ENCODE measurements around the gene SMIM43. TPM values are rescaled to one million over a fixed set of nuclear protein-coding genes. Genes with fewer than 3 reads are reported as not detected.

SMIM43 gene
- total RNA-seq, 1 experiment from 2014 or later, result 0.33 TPM

DNA sequence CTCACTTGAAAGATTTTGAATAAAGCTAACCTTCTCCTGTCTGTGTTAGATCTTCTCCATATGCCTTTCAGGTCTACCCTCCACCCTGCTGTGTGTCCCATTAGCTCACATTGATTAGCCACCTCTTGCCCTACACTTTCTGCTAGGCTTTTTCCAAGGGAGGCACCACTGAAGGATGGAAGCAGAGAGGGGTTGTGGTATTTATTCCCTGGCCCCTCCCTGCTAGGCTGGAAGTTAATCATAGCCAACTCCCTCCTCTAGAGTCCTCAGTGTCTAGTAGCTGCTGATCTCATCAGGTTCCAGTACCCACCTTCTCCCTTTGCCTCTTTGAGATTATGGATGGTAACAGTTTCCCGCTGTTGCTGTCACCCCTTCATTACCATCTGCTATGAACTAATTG, 8.9 kb upstream of the SMIM43 start:
- no peak overlapping the region for H3K4me3 Mint-ChIP-seq
- H3K27me3 Mint-ChIP-seq (ENCODE audit: low read depth), result peaks cover 35% of the 10 kb centered on the region
- peaks cover 9% of the 10 kb centered on the region for H3K4me1 Mint-ChIP-seq
- ATAC-seq (peak; percentile 55), DNase-seq (ENCODE audit: low spot score) (no peak)
- H3K9me3 Mint-ChIP-seq, result no peaks in the 10 kb centered on the region
- CTCF ChIA-PET, result no interaction called here
- POLR2A ChIA-PET, result no interaction called here
- TF ChIP-seq GABPB1 (CRISPR knock-in tag; IDR thresholded peaks at IDR 0.05), result no peak
- TF ChIP-seq, protein P1, sequence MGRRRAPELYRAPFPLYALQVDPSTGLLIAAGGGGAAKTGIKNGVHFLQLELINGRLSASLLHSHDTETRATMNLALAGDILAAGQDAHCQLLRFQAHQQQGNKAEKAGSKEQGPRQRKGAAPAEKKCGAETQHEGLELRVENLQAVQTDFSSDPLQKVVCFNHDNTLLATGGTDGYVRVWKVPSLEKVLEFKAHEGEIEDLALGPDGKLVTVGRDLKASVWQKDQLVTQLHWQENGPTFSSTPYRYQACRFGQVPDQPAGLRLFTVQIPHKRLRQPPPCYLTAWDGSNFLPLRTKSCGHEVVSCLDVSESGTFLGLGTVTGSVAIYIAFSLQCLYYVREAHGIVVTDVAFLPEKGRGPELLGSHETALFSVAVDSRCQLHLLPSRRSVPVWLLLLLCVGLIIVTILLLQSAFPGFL (CRISPR knock-in tag; IDR thresholded peaks at IDR 0.05; ENCODE audit: borderline replicate concordance), result no peak
- TF ChIP-seq ESRRA (CRISPR knock-in tag; IDR thresholded peaks at IDR 0.05; ENCODE audit: borderline replicate concordance), result no peak
- TF ChIP-seq SMAD4 (CRISPR knock-in tag; IDR thresholded peaks at IDR 0.05), result no peak
- no peak for TF ChIP-seq RORB (CRISPR knock-in tag; IDR thresholded peaks at IDR 0.05)
- no peak for TF ChIP-seq FOXJ3 (CRISPR knock-in tag; IDR thresholded peaks at IDR 0.05; ENCODE audit: borderline replicate concordance)
- TF ChIP-seq, protein P2, sequence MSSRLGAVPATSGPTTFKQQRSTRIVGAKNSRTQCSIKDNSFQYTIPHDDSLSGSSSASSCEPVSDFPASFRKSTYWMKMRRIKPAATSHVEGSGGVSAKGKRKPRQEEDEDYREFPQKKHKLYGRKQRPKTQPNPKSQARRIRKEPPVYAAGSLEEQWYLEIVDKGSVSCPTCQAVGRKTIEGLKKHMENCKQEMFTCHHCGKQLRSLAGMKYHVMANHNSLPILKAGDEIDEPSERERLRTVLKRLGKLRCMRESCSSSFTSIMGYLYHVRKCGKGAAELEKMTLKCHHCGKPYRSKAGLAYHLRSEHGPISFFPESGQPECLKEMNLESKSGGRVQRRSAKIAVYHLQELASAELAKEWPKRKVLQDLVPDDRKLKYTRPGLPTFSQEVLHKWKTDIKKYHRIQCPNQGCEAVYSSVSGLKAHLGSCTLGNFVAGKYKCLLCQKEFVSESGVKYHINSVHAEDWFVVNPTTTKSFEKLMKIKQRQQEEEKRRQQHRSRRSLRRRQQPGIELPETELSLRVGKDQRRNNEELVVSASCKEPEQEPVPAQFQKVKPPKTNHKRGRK (CRISPR knock-in tag; IDR thresholded peaks at IDR 0.05; ENCODE audit: borderline replicate concordance), result no peak
- no peak for TF ChIP-seq ZNF232 (CRISPR knock-in tag; IDR thresholded peaks at IDR 0.05)
- no peaks in the 10 kb centered on the region for H3K36me3 Mint-ChIP-seq
- no peak overlapping the region for H3K27ac Mint-ChIP-seq

DNA sequence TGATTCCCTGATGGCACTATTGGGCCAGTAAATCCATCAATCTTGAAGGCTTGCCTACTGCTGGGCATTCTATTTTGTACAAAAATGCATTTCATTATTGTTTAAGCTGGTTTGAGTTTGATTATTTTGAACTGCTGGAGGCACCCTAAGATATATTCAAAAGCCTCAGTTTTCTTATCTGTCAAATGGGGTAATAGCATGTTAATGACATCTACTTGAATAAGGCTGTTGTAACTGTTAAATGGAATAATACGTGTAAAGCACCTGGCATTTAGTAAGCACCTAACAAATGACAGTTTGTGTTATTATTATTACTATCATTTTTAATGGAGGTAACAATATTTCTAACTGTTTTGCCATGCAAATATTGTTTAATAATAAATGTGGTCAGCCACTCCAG, 6.9 kb upstream of the SMIM43 start:
- no peaks in the 10 kb centered on the region for H3K36me3 Mint-ChIP-seq
- no peak for ATAC-seq
- DNase-seq (ENCODE audit: low spot score), result no peak
- POLR2A ChIA-PET, result no interaction called here
- H3K27ac Mint-ChIP-seq, result no peak overlapping the region
- no peaks in the 10 kb centered on the region for H3K9me3 Mint-ChIP-seq
- CTCF ChIA-PET, result no interaction called here
- peaks cover 9% of the 10 kb centered on the region for H3K4me1 Mint-ChIP-seq
- peaks cover 56% of the 10 kb centered on the region for H3K27me3 Mint-ChIP-seq (ENCODE audit: low read depth)
- no peak overlapping the region for H3K4me3 Mint-ChIP-seq
- TF ChIP-seq, protein P3, sequence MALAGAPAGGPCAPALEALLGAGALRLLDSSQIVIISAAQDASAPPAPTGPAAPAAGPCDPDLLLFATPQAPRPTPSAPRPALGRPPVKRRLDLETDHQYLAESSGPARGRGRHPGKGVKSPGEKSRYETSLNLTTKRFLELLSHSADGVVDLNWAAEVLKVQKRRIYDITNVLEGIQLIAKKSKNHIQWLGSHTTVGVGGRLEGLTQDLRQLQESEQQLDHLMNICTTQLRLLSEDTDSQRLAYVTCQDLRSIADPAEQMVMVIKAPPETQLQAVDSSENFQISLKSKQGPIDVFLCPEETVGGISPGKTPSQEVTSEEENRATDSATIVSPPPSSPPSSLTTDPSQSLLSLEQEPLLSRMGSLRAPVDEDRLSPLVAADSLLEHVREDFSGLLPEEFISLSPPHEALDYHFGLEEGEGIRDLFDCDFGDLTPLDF (CRISPR knock-in tag; IDR thresholded peaks at IDR 0.05), result no peak
- no peak for TF ChIP-seq GABPB1 (CRISPR knock-in tag; IDR thresholded peaks at IDR 0.05)
- TF ChIP-seq, protein P4, sequence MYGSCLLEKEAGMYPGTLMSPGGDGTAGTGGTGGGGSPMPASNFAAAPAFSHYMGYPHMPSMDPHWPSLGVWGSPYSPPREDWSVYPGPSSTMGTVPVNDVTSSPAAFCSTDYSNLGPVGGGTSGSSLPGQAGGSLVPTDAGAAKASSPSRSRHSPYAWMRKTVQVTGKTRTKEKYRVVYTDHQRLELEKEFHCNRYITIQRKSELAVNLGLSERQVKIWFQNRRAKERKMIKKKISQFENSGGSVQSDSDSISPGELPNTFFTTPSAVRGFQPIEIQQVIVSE (CRISPR knock-in tag; IDR thresholded peaks at IDR 0.05; ENCODE audit: borderline replicate concordance), result no peak
- TF ChIP-seq, protein P5, sequence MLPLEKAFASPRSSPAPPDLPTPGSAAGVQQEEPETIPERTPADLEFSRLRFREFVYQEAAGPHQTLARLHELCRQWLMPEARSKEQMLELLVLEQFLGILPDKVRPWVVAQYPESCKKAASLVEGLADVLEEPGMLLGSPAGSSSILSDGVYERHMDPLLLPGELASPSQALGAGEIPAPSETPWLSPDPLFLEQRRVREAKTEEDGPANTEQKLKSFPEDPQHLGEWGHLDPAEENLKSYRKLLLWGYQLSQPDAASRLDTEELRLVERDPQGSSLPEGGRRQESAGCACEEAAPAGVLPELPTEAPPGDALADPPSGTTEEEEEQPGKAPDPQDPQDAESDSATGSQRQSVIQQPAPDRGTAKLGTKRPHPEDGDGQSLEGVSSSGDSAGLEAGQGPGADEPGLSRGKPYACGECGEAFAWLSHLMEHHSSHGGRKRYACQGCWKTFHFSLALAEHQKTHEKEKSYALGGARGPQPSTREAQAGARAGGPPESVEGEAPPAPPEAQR (CRISPR knock-in tag; IDR thresholded peaks at IDR 0.05), result no peak
- TF ChIP-seq OVOL2 (CRISPR knock-in tag; IDR thresholded peaks at IDR 0.05; ENCODE audit: borderline replicate concordance), result no peak
- TF ChIP-seq, protein P6, sequence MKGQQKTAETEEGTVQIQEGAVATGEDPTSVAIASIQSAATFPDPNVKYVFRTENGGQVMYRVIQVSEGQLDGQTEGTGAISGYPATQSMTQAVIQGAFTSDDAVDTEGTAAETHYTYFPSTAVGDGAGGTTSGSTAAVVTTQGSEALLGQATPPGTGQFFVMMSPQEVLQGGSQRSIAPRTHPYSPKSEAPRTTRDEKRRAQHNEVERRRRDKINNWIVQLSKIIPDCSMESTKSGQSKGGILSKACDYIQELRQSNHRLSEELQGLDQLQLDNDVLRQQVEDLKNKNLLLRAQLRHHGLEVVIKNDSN (CRISPR knock-in tag; IDR thresholded peaks at IDR 0.05), result no peak
- TF ChIP-seq, protein P7, sequence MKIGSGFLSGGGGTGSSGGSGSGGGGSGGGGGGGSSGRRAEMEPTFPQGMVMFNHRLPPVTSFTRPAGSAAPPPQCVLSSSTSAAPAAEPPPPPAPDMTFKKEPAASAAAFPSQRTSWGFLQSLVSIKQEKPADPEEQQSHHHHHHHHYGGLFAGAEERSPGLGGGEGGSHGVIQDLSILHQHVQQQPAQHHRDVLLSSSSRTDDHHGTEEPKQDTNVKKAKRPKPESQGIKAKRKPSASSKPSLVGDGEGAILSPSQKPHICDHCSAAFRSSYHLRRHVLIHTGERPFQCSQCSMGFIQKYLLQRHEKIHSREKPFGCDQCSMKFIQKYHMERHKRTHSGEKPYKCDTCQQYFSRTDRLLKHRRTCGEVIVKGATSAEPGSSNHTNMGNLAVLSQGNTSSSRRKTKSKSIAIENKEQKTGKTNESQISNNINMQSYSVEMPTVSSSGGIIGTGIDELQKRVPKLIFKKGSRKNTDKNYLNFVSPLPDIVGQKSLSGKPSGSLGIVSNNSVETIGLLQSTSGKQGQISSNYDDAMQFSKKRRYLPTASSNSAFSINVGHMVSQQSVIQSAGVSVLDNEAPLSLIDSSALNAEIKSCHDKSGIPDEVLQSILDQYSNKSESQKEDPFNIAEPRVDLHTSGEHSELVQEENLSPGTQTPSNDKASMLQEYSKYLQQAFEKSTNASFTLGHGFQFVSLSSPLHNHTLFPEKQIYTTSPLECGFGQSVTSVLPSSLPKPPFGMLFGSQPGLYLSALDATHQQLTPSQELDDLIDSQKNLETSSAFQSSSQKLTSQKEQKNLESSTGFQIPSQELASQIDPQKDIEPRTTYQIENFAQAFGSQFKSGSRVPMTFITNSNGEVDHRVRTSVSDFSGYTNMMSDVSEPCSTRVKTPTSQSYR (CRISPR knock-in tag; IDR thresholded peaks at IDR 0.05), result no peak
- TF ChIP-seq, protein P8, sequence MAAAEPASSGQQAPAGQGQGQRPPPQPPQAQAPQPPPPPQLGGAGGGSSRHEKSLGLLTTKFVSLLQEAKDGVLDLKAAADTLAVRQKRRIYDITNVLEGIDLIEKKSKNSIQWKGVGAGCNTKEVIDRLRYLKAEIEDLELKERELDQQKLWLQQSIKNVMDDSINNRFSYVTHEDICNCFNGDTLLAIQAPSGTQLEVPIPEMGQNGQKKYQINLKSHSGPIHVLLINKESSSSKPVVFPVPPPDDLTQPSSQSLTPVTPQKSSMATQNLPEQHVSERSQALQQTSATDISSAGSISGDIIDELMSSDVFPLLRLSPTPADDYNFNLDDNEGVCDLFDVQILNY (CRISPR knock-in tag; IDR thresholded peaks at IDR 0.05), result no peak
- TF ChIP-seq HMGA2 (CRISPR knock-in tag; IDR thresholded peaks at IDR 0.05), result no peak
- no peak for TF ChIP-seq JAZF1 (CRISPR knock-in tag; IDR thresholded peaks at IDR 0.05)
- TF ChIP-seq, protein P1 (CRISPR knock-in tag; IDR thresholded peaks at IDR 0.05; ENCODE audit: borderline replicate concordance), result no peak
- TF ChIP-seq, protein P9, sequence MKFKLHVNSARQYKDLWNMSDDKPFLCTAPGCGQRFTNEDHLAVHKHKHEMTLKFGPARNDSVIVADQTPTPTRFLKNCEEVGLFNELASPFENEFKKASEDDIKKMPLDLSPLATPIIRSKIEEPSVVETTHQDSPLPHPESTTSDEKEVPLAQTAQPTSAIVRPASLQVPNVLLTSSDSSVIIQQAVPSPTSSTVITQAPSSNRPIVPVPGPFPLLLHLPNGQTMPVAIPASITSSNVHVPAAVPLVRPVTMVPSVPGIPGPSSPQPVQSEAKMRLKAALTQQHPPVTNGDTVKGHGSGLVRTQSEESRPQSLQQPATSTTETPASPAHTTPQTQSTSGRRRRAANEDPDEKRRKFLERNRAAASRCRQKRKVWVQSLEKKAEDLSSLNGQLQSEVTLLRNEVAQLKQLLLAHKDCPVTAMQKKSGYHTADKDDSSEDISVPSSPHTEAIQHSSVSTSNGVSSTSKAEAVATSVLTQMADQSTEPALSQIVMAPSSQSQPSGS (CRISPR knock-in tag; IDR thresholded peaks at IDR 0.05; ENCODE audit: borderline replicate concordance, low read depth), result no peak
- no peak for TF ChIP-seq TEAD4 (CRISPR knock-in tag; IDR thresholded peaks at IDR 0.05)
- TF ChIP-seq ZNF423 (CRISPR knock-in tag; IDR thresholded peaks at IDR 0.05), result no peak
- TF ChIP-seq ESRRA (CRISPR knock-in tag; IDR thresholded peaks at IDR 0.05; ENCODE audit: borderline replicate concordance), result no peak
